ENCODE measurements around the gene ECT2. TPM values are rescaled to one million over a fixed set of nuclear protein-coding genes. Genes with fewer than 3 reads are reported as not detected.

ECT2 gene
- 1 to 10 TPM; 2.9 to 7.0 (median 4.8) TPM for total RNA-seq
- total RNA-seq (2013): 7.0 TPM

- no peaks in the 10 kb centered on the region for H3K27me3 ChIP-seq (ENCODE audit: control insufficient read depth, insufficient read depth, low read length)
- peaks cover 11% of the 10 kb centered on the region for H3K4me1 ChIP-seq (ENCODE audit: control insufficient read depth, insufficient read depth, low read length)
- Mint-ChIP-seq H3K36me3 (no peaks in the 10 kb centered on the region), H3K27me3 (ENCODE audit: low read depth in 2 of 2) (peaks cover 0 to 3% of the 10 kb centered on the region in 2 donors), H3K27ac (peak within 1 kb of the TSS; percentile 84 to 87), H3K4me3 (peak within 1 kb of the TSS; percentile 99), H3K4me1 (peaks cover 19 to 21% of the 10 kb centered on the region in 2 donors), H3K9me3 (no peaks in the 10 kb centered on the region)
- H3K27ac ChIP-seq (ENCODE audit: low read length): peak within 1 kb of the TSS; percentile 71
- DNase-seq (peak; percentile 93 to 99), ATAC-seq (peak; percentile 97 to 100 (median 98))
- H3K4me3 ChIP-seq (ENCODE audit: low read length): peak within 1 kb of the TSS; percentile 86
- intact Hi-C loops (cut with micrococcal nuclease): loop anchor here (2.0 kb wide), 1 partner anchor 40 kb away; the partner anchor contains the start of gene NCEH1
- H3K9me3 ChIP-seq (ENCODE audit: control insufficient read depth, insufficient read depth, low read length): no peaks in the 10 kb centered on the region
- 0% methylated on average over 49 of the region's 49 CpGs for WGBS (ENCODE audit: insufficient coverage)
- TF ChIP-seq, protein P1, sequence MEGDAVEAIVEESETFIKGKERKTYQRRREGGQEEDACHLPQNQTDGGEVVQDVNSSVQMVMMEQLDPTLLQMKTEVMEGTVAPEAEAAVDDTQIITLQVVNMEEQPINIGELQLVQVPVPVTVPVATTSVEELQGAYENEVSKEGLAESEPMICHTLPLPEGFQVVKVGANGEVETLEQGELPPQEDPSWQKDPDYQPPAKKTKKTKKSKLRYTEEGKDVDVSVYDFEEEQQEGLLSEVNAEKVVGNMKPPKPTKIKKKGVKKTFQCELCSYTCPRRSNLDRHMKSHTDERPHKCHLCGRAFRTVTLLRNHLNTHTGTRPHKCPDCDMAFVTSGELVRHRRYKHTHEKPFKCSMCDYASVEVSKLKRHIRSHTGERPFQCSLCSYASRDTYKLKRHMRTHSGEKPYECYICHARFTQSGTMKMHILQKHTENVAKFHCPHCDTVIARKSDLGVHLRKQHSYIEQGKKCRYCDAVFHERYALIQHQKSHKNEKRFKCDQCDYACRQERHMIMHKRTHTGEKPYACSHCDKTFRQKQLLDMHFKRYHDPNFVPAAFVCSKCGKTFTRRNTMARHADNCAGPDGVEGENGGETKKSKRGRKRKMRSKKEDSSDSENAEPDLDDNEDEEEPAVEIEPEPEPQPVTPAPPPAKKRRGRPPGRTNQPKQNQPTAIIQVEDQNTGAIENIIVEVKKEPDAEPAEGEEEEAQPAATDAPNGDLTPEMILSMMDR (IDR thresholded peaks at IDR 0.05): peak; percentile 58
- no peaks in the 10 kb centered on the region for H3K36me3 ChIP-seq (ENCODE audit: control insufficient read depth, insufficient read depth, low read length)
These were observed at the start of gene ECT2 for GRCh38 chr3:172750368-172751174. Gene ECT2, plus strand, starts transcription at chr3:172750726. Its CDS starts 3,805 bp downstream, at chr3:172754531.

- H3K27me3 ChIP-seq (ENCODE audit: control insufficient read depth, insufficient read depth, low read length): no peaks in the 10 kb centered on the region
- Mint-ChIP-seq H3K27me3 (ENCODE audit: low read depth in 2 of 2) (no peaks in the 10 kb centered on the region), H3K36me3 (no peaks in the 10 kb centered on the region), H3K4me3 (no peak overlapping the region), H3K27ac (no peak overlapping the region), H3K4me1 (peaks cover 17 to 18% of the 10 kb centered on the region in 2 donors), H3K9me3 (no peaks in the 10 kb centered on the region)
- no peak overlapping the region for H3K4me3 ChIP-seq (ENCODE audit: low read length)
- H3K4me1 ChIP-seq (ENCODE audit: control insufficient read depth, insufficient read depth, low read length): peaks cover 6% of the 10 kb centered on the region
- TF ChIP-seq, protein P1 (IDR thresholded peaks at IDR 0.05): no peak
- no peak for DNase-seq
- ATAC-seq: no peak
- intact Hi-C loops (cut with micrococcal nuclease): no loop called here
- H3K36me3 ChIP-seq (ENCODE audit: control insufficient read depth, insufficient read depth, low read length): no peaks in the 10 kb centered on the region
- H3K27ac ChIP-seq (ENCODE audit: low read length): no peak overlapping the region
- no peaks in the 10 kb centered on the region for H3K9me3 ChIP-seq (ENCODE audit: control insufficient read depth, insufficient read depth, low read length)
- 96% methylated on average over 1 of the region's 1 CpG for WGBS (ENCODE audit: insufficient coverage)
These were observed 49.5 kb upstream of the ECT2 start for GRCh38 chr3:172700936-172701455.

DNA sequence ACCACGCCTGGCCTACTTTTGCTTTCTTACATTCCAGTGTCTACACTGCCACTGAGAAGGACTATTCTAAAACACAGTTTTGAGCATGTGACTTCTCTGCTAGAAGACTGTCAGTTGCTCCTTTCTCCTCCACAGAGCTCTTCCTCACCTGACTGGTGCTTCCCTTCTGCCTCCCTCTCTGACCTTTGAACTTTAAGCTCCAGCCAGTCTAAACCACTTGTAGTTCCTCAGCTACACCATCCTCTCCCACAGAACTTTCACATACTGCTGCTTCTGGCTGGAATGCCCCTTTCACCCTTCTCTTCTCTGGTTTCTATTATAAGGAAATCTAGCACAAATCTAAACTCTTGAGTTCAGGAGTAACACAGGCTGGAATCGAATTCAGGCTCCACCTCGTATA, 48.8 kb upstream of the ECT2 start:
- H3K36me3 ChIP-seq (ENCODE audit: control insufficient read depth, insufficient read depth, low read length): no peaks in the 10 kb centered on the region
- H3K27ac ChIP-seq (ENCODE audit: low read length): no peak overlapping the region
- no peak for ATAC-seq
- H3K9me3 ChIP-seq (ENCODE audit: control insufficient read depth, insufficient read depth, low read length): no peaks in the 10 kb centered on the region
- intact Hi-C loops (cut with micrococcal nuclease): no loop called here
- Mint-ChIP-seq H3K27ac (no peak overlapping the region), H3K9me3 (no peaks in the 10 kb centered on the region), H3K4me1 (peaks cover 17 to 18% of the 10 kb centered on the region in 2 donors), H3K4me3 (no peak overlapping the region), H3K36me3 (no peaks in the 10 kb centered on the region), H3K27me3 (ENCODE audit: low read depth in 2 of 2) (no peaks in the 10 kb centered on the region)
- TF ChIP-seq, protein P1 (IDR thresholded peaks at IDR 0.05): no peak
- DNase-seq: no peak
- peaks cover 6% of the 10 kb centered on the region for H3K4me1 ChIP-seq (ENCODE audit: control insufficient read depth, insufficient read depth, low read length)
- 96% methylated on average over 3 of the region's 3 CpGs for WGBS (ENCODE audit: insufficient coverage)
- no peaks in the 10 kb centered on the region for H3K27me3 ChIP-seq (ENCODE audit: control insufficient read depth, insufficient read depth, low read length)
- H3K4me3 ChIP-seq (ENCODE audit: low read length): no peak overlapping the region
